ENCODE results near the gene KRTAP20-3.

KRTAP20-3 gene

DNA sequence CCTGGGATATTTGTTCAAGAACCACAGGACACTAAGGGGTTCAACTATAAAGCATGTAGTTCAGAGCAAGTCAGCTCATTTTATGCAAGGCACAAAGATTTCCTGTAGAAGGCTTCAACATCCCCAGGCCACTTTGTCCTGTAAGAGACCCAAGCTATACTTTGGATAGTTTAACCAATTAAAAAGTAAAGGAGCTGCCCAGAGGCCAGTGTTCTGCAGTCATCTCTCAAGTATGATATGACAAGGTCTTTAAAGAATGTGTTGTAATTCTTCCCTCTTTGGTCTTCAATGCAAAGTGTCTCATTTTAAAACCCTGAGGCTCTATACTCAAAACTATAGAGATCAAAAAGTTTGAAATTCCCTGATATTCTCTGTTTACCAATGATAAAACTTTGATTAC, 34.1 kb downstream of the KRTAP20-3 start:
- DNase-seq (ENCODE audit: low spot score) = no peak
- TF ChIP-seq, protein P1, sequence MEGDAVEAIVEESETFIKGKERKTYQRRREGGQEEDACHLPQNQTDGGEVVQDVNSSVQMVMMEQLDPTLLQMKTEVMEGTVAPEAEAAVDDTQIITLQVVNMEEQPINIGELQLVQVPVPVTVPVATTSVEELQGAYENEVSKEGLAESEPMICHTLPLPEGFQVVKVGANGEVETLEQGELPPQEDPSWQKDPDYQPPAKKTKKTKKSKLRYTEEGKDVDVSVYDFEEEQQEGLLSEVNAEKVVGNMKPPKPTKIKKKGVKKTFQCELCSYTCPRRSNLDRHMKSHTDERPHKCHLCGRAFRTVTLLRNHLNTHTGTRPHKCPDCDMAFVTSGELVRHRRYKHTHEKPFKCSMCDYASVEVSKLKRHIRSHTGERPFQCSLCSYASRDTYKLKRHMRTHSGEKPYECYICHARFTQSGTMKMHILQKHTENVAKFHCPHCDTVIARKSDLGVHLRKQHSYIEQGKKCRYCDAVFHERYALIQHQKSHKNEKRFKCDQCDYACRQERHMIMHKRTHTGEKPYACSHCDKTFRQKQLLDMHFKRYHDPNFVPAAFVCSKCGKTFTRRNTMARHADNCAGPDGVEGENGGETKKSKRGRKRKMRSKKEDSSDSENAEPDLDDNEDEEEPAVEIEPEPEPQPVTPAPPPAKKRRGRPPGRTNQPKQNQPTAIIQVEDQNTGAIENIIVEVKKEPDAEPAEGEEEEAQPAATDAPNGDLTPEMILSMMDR (IDR thresholded peaks at IDR 0.05; ENCODE audit: extremely low read depth, missing control alignments) = no peak

- DNase-seq (ENCODE audit: low spot score) = no peak
- TF ChIP-seq, protein P1 (IDR thresholded peaks at IDR 0.05; ENCODE audit: extremely low read depth, missing control alignments) = no peak
Observed at GRCh38 chr21:30680586-30680985, 37.9 kb downstream of the KRTAP20-3 start.

DNA sequence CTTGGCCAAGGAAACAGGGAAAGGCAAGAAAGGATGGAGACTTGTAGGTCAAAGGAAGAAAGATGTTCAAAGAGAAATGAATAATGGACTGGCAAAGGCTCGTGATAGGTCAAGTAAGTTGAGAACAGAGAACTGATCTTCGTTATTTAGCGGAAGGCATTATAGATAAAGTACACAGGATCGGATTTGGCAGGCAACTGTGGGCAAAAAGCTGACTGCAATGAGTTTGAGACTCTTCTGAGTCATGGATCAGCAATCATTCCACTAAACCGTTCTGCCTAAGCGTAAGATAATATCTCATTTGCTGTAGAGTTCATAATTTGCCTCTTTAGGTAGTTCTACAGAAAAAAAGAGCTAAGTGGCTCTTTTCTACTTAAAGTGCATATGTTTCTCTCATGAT, 41.8 kb downstream of the KRTAP20-3 start:
- TF ChIP-seq, protein P1 (IDR thresholded peaks at IDR 0.05; ENCODE audit: extremely low read depth, missing control alignments) = no peak
- no peak for DNase-seq (ENCODE audit: low spot score)

DNA sequence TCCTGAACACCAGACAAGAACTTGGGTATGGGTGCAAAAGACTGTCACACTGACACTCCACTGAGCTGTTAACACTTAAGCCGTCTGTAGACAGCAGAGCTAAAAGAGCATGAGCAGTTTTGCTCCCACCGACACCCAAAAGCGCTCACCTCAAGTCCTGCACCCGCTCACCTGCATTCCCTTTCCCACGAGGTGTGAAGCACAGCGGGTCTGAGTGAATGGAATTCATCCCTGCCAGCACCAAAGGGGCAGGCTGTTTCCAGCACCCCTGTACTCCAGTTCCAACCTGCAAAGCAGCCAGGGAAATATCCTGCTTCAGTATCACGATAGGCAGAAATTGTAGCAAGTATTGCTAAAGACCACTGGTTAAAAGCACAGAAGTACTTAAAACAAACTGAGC, 47.2 kb downstream of the KRTAP20-3 start:
- TF ChIP-seq, protein P1 (IDR thresholded peaks at IDR 0.05; ENCODE audit: extremely low read depth, missing control alignments) = no peak
- no peak for DNase-seq (ENCODE audit: low spot score)
